GM13977 (cell line): ENCODE data around the gene NKX2-4.
"Not testable (repeated sequence)": the region's sequence is repeated elsewhere in the genome, so short reads cannot be mapped to it uniquely, and the experiment has no call there.

Experiments
- DNase-seq: peaks from one replicate; pipeline ENCODE4 v3.0.0; 2012; ENCODE audit warnings: low spot score
- CTCF ChIP-seq: IDR thresholded peaks from 2 replicates; pipeline ENCODE4 v1.5.1; 2012; ENCODE audit warnings: mild to moderate bottlenecking, control low read depth; ENCODE audit not compliant: insufficient read depth; ENCODE audit errors: extremely low read depth, missing control alignments
- in situ Hi-C: fragments of 300-500 bp; cut with MboI; formaldehyde crosslinking; loops from one replicate; pipeline ENCODE4 v1.12.0; 2022; ENCODE audit warnings: low sequenced_read_pairs, low pct_unique_long_range_greater_than_20kb, mixed read lengths, inconsistent platforms; ENCODE audit not compliant: unreplicated experiment

The NKX2-4 gene

DNA sequence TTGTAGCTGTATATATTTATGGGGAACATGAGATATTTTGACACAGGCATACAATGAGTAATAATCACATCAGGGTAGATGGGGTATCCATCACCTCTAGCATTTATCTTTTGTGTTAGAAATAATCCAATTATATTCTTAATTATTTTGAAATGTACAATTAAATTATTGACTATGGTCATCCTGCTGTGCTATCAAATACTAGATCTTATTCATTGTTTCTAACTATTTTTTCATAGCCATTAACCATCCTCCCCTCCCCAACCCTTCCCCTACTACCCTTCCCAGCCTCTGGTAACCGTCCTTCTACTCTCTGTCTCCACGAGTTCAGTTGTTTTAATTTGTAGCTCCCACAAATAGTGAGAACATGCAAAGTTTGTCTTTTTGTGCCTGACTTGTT lies 28.5 kb downstream of the NKX2-4 start:
- in situ Hi-C loops, result no loop called here
- DNase-seq, result no peak
- no peak for TF ChIP-seq CTCF

DNA sequence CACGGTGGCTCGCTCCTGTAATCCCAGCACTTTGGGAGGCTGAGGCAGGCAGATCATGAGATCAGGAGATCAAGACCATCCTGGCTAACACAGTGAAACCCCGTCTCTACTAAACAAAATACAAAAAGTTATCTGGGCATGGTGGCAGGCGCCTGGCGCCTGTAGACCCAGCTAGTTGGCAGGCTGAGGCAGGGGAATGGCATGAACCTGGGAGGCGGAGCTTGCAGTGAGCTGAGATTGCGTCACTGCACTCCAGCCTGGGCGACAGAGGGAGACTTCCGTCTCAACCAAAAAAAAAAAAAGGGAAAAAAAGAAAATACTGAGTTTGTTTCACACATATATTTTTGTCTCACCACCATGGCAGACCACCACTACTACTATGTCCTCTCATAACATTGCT lies 31.1 kb downstream of the NKX2-4 start:
- DNase-seq, in situ Hi-C loops: not testable (repeated sequence)

GRCh38 chr20:21365771-21366170 lies 31.6 kb downstream of the NKX2-4 start:
- in situ Hi-C loops, result no loop called here

DNA sequence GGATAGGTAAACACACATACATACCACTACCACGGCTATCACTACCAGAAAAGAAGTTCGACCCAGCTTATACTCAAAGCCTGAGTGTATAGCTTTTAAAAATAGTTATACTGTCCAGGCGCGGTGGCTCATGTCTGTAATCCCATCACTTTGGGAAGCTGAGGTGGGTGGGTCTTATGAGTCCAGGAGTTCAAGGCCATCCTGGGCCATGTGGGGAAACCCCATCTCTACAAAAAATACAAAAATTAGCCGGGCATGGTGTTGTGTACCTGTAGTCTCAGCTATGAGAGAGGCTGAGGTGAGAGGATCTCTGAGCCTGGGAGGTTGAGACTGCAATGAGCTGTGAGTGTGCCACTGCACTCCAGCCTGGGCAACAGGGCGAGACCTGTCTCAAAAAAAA lies 32.9 kb downstream of the NKX2-4 start:
- DNase-seq, result no peak
- in situ Hi-C loops, result no loop called here

More at GRCh38 chr20:21365771-21366170, 31.6 kb downstream of the NKX2-4 start:
- TF ChIP-seq CTCF, result no peak
- DNase-seq, result no peak

DNA sequence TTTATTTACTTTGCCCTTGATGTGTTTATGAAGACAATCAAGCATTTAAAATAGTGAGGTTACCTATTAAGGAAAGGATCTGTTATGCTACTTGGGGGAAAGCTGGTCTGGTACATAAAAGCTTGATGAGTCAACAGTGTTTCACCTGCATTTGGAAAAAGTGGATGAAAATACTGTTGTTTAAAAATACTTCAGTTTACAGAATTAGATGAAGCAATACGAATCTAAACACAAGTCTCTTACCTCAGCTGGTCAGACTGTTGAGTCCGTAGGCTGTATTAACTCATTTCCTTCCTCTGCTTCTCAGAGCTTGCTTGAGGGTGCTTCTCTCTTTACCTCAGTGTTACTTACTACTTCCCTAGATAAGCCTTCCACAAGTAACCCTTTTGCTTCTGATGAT lies 36.1 kb downstream of the NKX2-4 start:
- DNase-seq, result no peak
- TF ChIP-seq CTCF, result no peak
- in situ Hi-C loops, result no loop called here

More for the DNA sequence above, 32.9 kb downstream of the NKX2-4 start:
- TF ChIP-seq CTCF, result no peak

- in situ Hi-C loops, result no loop called here
- TF ChIP-seq CTCF, result no peak
- DNase-seq, result no peak
These were observed 36.6 kb downstream of the NKX2-4 start for GRCh38 chr20:21360705-21361104.

DNA sequence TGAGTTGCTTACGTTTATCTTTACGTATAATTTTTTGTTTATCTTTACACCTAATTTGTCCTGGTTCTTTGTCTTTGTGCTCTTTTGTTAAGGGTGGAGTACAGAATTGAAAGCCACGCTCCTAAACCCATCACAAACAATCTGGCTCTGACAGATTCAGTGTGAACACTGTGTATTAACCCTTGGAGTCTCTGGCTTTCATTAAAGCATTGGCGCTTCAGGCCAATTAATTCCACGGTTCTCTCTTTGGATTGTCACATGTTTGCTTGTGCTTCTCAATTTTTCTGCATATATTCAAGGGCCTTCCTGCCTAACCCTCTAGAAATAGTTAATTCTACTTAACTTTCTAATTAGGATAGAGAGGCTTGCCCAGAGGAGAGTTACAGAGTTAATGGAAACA lies 38.6 kb downstream of the NKX2-4 start:
- no peak for DNase-seq
- no peak for TF ChIP-seq CTCF
- in situ Hi-C loops, result no loop called here
